ENCODE results near the gene OR7D2. TPM values are rescaled to one million over a fixed set of nuclear protein-coding genes. Genes with fewer than 3 reads are reported as not detected.

Gene OR7D2
- not detected for polyA plus RNA-seq (2013, experiment 1 of 2)
- not detected for polyA plus RNA-seq (2013, experiment 2 of 2)

- no peak within 1 kb of the TSS for H3K18ac ChIP-seq (ENCODE audit: low read length)
- H3K4me2 ChIP-seq (ENCODE audit: low read length), result no peak within 1 kb of the TSS
Observed at GRCh38 chr19:9178901-9179300, at the start of gene OR7D2. Gene OR7D2 (plus strand): TSS chr19:9178979. CDS start chr19:9185782, 6,803 bp downstream.

GRCh38 chr19:9130965-9131364 is 47.8 kb upstream of the OR7D2 start:
- H3K4me1 ChIP-seq (ENCODE audit: control insufficient read depth, low read depth, low read length), result no peaks in the 10 kb centered on the region
- H3K4ac ChIP-seq (ENCODE audit: low read depth, low read length), result no peak overlapping the region
- H3K79me2 ChIP-seq (ENCODE audit: control insufficient read depth, insufficient read depth, low read length), result no peaks in the 10 kb centered on the region
- no peaks in the 10 kb centered on the region for H3K36me3 ChIP-seq (ENCODE audit: control insufficient read depth, insufficient read depth, low read length)
- H3K18ac ChIP-seq (ENCODE audit: low read length), result no peak overlapping the region
- H3K23ac ChIP-seq (ENCODE audit: low read length), result no peak overlapping the region
- no peak for DNase-seq
- no peak overlapping the region for H3K4me3 ChIP-seq (ENCODE audit: low read length)
- no peak overlapping the region for H3K56ac ChIP-seq (ENCODE audit: low read length)
- H3K4me2 ChIP-seq (ENCODE audit: low read length), result no peak overlapping the region
- H3K27me3 ChIP-seq (ENCODE audit: insufficient read depth, low read length, poor library complexity), result no peaks in the 10 kb centered on the region
- H2BK5ac ChIP-seq (ENCODE audit: low read length), result no peak overlapping the region
- no peak overlapping the region for H3K27ac ChIP-seq (ENCODE audit: low read depth, low read length)
- H4K8ac ChIP-seq (ENCODE audit: low read depth, low read length), result no peak overlapping the region
- H3K79me1 ChIP-seq (ENCODE audit: low read length), result no peaks in the 10 kb centered on the region
- no peak overlapping the region for H2BK15ac ChIP-seq (replicated peaks; ENCODE audit: low read depth)
- H3K9ac ChIP-seq (ENCODE audit: low read length), result no peak overlapping the region
- no CpG with 5 or more reads among the region's 1 CpG for WGBS (ENCODE audit: extremely low coverage, insufficient coverage, low lambda C conversion rate)
- H2AK5ac ChIP-seq (ENCODE audit: low read length), result no peak overlapping the region
- H2BK120ac ChIP-seq (ENCODE audit: low read depth, low read length), result no peak overlapping the region
- H4K5ac ChIP-seq (ENCODE audit: low read length), result no peak overlapping the region

More at GRCh38 chr19:9178901-9179300, at the start of gene OR7D2:
- Histone ChIP-seq H3K79me1 (ENCODE audit: low read length) (no peaks in the 10 kb centered on the region), H3K79me2 (ENCODE audit: control insufficient read depth, insufficient read depth, low read length) (no peaks in the 10 kb centered on the region), H3K4ac (ENCODE audit: low read depth, low read length) (no peak within 1 kb of the TSS), H3K27ac (ENCODE audit: low read depth, low read length) (no peak within 1 kb of the TSS), H4K5ac (ENCODE audit: low read length) (no peak within 1 kb of the TSS), H3K9ac (ENCODE audit: low read length) (no peak within 1 kb of the TSS), H2BK15ac (replicated peaks; ENCODE audit: low read depth) (no peak within 1 kb of the TSS), H3K23ac (ENCODE audit: low read length) (no peak within 1 kb of the TSS), H3K4me3 (ENCODE audit: low read length) (no peak within 1 kb of the TSS), H3K56ac (ENCODE audit: low read length) (no peak within 1 kb of the TSS), H3K4me1 (ENCODE audit: control insufficient read depth, low read depth, low read length) (no peaks in the 10 kb centered on the region), H2AK5ac (ENCODE audit: low read length) (no peak within 1 kb of the TSS), H3K27me3 (ENCODE audit: insufficient read depth, low read length, poor library complexity) (no peaks in the 10 kb centered on the region), H2BK5ac (ENCODE audit: low read length) (no peak within 1 kb of the TSS), H4K8ac (ENCODE audit: low read depth, low read length) (no peak within 1 kb of the TSS), H2BK120ac (ENCODE audit: low read depth, low read length) (no peak within 1 kb of the TSS), H3K36me3 (ENCODE audit: control insufficient read depth, insufficient read depth, low read length) (no peaks in the 10 kb centered on the region)
- WGBS (ENCODE audit: extremely low coverage, insufficient coverage, low lambda C conversion rate), result no CpG with 5 or more reads among the region's 4 CpGs
- DNase-seq, result no peak

GRCh38 chr19:9132422-9132821 is 46.4 kb upstream of the OR7D2 start:
- Histone ChIP-seq H3K27me3 (ENCODE audit: insufficient read depth, low read length, poor library complexity) (no peaks in the 10 kb centered on the region), H2BK5ac (ENCODE audit: low read length) (no peak overlapping the region), H4K5ac (ENCODE audit: low read length) (no peak overlapping the region), H3K4me1 (ENCODE audit: control insufficient read depth, low read depth, low read length) (no peaks in the 10 kb centered on the region), H2BK15ac (replicated peaks; ENCODE audit: low read depth) (no peak overlapping the region), H2AK5ac (ENCODE audit: low read length) (no peak overlapping the region), H3K4me3 (ENCODE audit: low read length) (no peak overlapping the region), H3K36me3 (ENCODE audit: control insufficient read depth, insufficient read depth, low read length) (no peaks in the 10 kb centered on the region), H4K8ac (ENCODE audit: low read depth, low read length) (no peak overlapping the region), H3K18ac (ENCODE audit: low read length) (no peak overlapping the region), H3K56ac (ENCODE audit: low read length) (no peak overlapping the region), H3K27ac (ENCODE audit: low read depth, low read length) (no peak overlapping the region), H3K23ac (ENCODE audit: low read length) (no peak overlapping the region), H2BK120ac (ENCODE audit: low read depth, low read length) (no peak overlapping the region), H3K4me2 (ENCODE audit: low read length) (no peak overlapping the region), H3K9ac (ENCODE audit: low read length) (no peak overlapping the region), H3K79me2 (ENCODE audit: control insufficient read depth, insufficient read depth, low read length) (no peaks in the 10 kb centered on the region), H3K4ac (ENCODE audit: low read depth, low read length) (no peak overlapping the region), H3K79me1 (ENCODE audit: low read length) (no peaks in the 10 kb centered on the region)
- DNase-seq, result no peak
- no CpG with 5 or more reads among the region's 5 CpGs for WGBS (ENCODE audit: extremely low coverage, insufficient coverage, low lambda C conversion rate)

GRCh38 chr19:9139609-9140158 is 39.1 kb upstream of the OR7D2 start:
- WGBS (ENCODE audit: extremely low coverage, insufficient coverage, low lambda C conversion rate), result no CpG with 5 or more reads among the region's 8 CpGs
- peak overlapping the region; percentile 85 for H3K4me3 ChIP-seq (ENCODE audit: low read length)
- no peaks in the 10 kb centered on the region for H3K79me1 ChIP-seq (ENCODE audit: low read length)
- no peaks in the 10 kb centered on the region for H3K27me3 ChIP-seq (ENCODE audit: insufficient read depth, low read length, poor library complexity)
- no peak overlapping the region for H2BK15ac ChIP-seq (replicated peaks; ENCODE audit: low read depth)
- peak overlapping the region; percentile 89 for H3K56ac ChIP-seq (ENCODE audit: low read length)
- DNase-seq, result no peak
- H3K4ac ChIP-seq (ENCODE audit: low read depth, low read length), result no peak overlapping the region
- no peak overlapping the region for H3K23ac ChIP-seq (ENCODE audit: low read length)
- H3K18ac ChIP-seq (ENCODE audit: low read length), result no peak overlapping the region
- peak overlapping the region; percentile 87 for H3K9ac ChIP-seq (ENCODE audit: low read length)
- no peaks in the 10 kb centered on the region for H3K36me3 ChIP-seq (ENCODE audit: control insufficient read depth, insufficient read depth, low read length)
- peaks cover 31% of the 10 kb centered on the region for H3K79me2 ChIP-seq (ENCODE audit: control insufficient read depth, insufficient read depth, low read length)
- peak overlapping the region; percentile 99 for H3K4me2 ChIP-seq (ENCODE audit: low read length)
- H2BK120ac ChIP-seq (ENCODE audit: low read depth, low read length), result no peak overlapping the region
- no peak overlapping the region for H4K8ac ChIP-seq (ENCODE audit: low read depth, low read length)
- no peak overlapping the region for H4K5ac ChIP-seq (ENCODE audit: low read length)
- no peak overlapping the region for H2AK5ac ChIP-seq (ENCODE audit: low read length)
- H2BK5ac ChIP-seq (ENCODE audit: low read length), result no peak overlapping the region
- H3K27ac ChIP-seq (ENCODE audit: low read depth, low read length), result no peak overlapping the region
- H3K4me1 ChIP-seq (ENCODE audit: control insufficient read depth, low read depth, low read length), result peaks cover 3% of the 10 kb centered on the region

- Histone ChIP-seq H2BK120ac (ENCODE audit: low read depth, low read length) (no peak within 1 kb of the TSS), H3K56ac (ENCODE audit: low read length) (peak within 1 kb of the TSS; percentile 99), H3K18ac (ENCODE audit: low read length) (peak within 1 kb of the TSS; percentile 20), H3K79me2 (ENCODE audit: control insufficient read depth, insufficient read depth, low read length) (peaks cover 37% of the 10 kb centered on the region), H3K27ac (ENCODE audit: low read depth, low read length) (no peak within 1 kb of the TSS), H3K4me1 (ENCODE audit: control insufficient read depth, low read depth, low read length) (peaks cover 3% of the 10 kb centered on the region), H4K8ac (ENCODE audit: low read depth, low read length) (no peak within 1 kb of the TSS), H3K4me3 (ENCODE audit: low read length) (peak within 1 kb of the TSS; percentile 99), H3K27me3 (ENCODE audit: insufficient read depth, low read length, poor library complexity) (no peaks in the 10 kb centered on the region), H2BK15ac (replicated peaks; ENCODE audit: low read depth) (no peak within 1 kb of the TSS), H3K79me1 (ENCODE audit: low read length) (no peaks in the 10 kb centered on the region), H3K4me2 (ENCODE audit: low read length) (peak within 1 kb of the TSS; percentile 99), H4K5ac (ENCODE audit: low read length) (no peak within 1 kb of the TSS), H3K9ac (ENCODE audit: low read length) (peak within 1 kb of the TSS; percentile 88), H3K36me3 (ENCODE audit: control insufficient read depth, insufficient read depth, low read length) (no peaks in the 10 kb centered on the region), H2BK5ac (ENCODE audit: low read length) (peak within 1 kb of the TSS; percentile 72), H3K4ac (ENCODE audit: low read depth, low read length) (peak within 1 kb of the TSS; percentile 38), H3K23ac (ENCODE audit: low read length) (no peak within 1 kb of the TSS), H2AK5ac (ENCODE audit: low read length) (no peak within 1 kb of the TSS)
- WGBS (ENCODE audit: extremely low coverage, insufficient coverage, low lambda C conversion rate), result no CpG with 5 or more reads among the region's 43 CpGs
- peak; percentile 96 for DNase-seq
Observed at GRCh38 chr19:9140159-9140874, 38.5 kb upstream of the OR7D2 start, which contains the start of gene ZNF317. Gene ZNF317 (plus strand): TSS chr19:9140397. CDS start chr19:9156017, 15,620 bp downstream.

Measured in mesendoderm (in vitro differentiated cells).